SKM-1 (cell line): ENCODE measurements around the gene PTCH2.
"Not testable (repeated sequence)": the region's sequence is repeated elsewhere in the genome, so short reads cannot be mapped to it uniquely, and the experiment has no call there.

Experiments used
- DNase-seq: peaks from one replicate; lab custom pipeline; 2025; ENCODE audit not compliant: unreplicated experiment; lab: John Stamatoyannopoulos, UW

Gene PTCH2

DNA sequence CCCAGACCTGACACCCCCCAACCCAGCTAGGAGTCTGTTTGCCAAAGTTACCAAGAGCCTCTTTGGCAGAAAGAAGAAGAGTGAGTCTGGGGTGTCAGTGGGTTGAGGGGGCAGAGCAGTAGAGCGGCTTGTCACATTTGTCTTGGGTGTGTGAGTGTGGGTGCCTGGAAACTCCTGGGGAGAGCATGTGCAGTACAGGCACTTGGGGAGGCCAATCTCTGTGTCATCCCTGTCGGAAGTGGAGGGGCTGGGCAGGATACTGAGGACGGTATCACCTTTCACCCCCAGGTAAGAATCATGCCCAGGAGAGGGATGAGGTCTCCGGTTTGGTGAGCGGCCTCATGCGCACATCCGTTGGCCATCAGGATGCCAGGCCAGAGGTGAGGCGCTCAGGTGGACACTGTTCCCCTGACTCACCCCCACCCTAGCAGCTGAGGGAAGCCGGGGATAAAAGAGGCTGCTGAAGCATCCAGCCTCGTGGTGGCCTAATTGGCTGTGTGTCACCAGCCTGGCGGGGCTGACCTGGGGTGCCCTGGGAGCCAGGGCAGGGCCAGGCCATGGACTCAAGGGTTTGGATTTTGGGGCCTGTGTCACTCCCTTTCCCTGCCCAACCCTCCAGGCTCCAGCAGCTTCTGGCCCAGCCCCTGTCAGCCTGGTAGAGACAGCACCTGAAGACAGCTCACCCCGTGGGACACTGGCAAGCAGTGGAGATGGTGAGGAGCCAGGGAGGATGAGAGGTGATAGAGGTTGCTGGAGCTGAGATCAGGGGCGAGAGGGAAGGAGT lies 39.5 kb downstream of the PTCH2 start:
- DNase-seq, result no peak

DNA sequence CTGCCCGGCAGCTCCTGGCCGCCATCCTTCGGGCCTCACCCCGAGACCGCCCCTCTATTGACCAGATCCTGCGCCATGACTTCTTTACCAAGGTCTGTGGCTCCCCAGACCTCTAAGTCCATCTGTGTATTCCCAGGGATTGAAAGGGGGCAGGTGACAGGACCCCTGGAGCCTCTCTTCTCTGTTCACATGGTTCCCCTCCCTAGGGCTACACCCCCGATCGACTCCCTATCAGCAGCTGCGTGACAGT lies 40.1 kb downstream of the PTCH2 start:
- DNase-seq, result no peak

- DNase-seq, result no peak
Measured at GRCh38 chr1:44802306-44803061, 40.6 kb downstream of the PTCH2 start.

DNA sequence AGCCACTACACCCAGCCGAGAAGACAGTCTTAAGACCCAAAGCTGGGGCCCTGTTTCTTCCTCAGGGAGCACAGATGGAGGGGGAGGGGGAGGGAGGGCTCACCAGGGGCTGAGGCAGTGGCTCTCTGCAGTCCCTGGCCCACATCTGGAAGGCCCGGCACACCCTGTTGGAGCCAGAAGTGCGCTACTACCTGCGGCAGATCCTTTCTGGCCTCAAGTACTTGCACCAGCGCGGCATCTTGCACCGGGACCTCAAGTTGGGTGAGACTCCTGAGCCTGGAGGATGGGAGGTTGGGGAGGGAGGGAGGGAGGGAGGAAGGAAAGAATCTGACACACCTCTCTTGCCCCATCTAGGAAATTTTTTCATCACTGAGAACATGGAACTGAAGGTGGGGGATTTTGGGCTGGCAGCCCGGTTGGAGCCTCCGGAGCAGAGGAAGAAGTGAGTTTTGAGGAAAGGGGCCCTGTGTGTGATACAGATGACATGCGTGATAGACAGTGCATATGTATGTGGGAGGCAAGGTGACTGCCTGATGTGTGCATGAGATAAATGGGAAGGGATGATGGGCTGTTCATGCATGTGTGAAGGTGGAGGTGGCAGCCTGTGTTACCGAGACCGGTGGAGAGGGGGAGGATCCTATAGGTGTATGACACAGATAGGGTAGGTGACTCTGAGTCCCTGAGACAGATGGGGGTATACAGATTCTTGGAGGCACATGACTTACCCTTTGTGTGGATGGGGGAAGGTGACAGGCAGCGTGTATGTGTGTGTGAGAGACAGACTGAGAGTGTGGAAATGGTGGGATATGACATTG lies 41.4 kb downstream of the PTCH2 start:
- DNase-seq, result no peak

DNA sequence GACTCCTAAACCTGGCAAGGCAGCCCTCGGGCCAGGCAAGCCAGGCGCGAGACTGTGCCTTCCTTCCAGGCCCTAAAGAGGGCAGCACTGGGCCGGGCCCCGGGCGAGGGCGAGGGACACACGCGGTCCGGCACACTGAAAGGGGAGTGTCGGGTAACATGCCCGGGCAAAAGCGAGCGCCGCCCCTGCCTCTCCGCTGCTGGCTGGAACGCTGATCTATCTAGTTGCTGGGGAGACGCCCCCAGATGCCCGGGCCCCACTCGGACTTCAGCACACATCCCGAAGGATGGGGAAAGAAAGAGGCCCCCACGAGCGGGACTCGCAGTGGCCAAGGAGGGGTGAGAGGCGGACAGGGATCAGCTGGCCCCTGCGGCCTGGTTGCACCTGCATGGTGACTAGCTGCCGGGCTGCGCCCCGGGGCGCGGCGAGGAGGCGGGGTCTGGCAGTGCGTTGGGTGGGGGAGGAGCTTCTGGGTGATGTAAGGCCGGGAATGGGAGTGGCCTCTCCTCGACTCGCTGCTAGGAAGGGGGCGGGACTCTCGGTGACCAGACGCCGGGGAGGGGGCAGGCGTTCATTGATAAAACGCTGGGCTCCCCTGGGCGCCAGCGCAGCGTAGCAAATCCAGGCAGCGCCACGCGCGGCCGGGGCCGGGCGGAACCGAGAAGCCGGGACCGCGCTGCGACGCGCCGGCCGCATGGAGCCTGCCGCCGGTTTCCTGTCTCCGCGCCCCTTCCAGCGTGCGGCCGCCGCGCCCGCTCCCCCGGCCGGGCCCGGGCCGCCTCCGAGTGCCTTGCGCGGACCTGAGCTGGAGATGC lies 43.1 kb downstream of the PTCH2 start, which contains the start of gene PLK3:
PLK3 (plus strand) TSS at position 608 of the 815 bp plus-strand sequence; CDS start at position 695, 87 bp downstream.
- peak; percentile 91 for DNase-seq

- no peak for DNase-seq
Measured at GRCh38 chr1:44798481-44799365, 44.3 kb downstream of the PTCH2 start.

- DNase-seq, result not testable (repeated sequence)
Measured at GRCh38 chr1:44797886-44798285, 45.2 kb downstream of the PTCH2 start.

GRCh38 chr1:44792736-44793502 lies 50.1 kb downstream of the PTCH2 start:
- no peak for DNase-seq

- no peak for DNase-seq
Measured at GRCh38 chr1:44790968-44791801, 51.9 kb downstream of the PTCH2 start.

DNA sequence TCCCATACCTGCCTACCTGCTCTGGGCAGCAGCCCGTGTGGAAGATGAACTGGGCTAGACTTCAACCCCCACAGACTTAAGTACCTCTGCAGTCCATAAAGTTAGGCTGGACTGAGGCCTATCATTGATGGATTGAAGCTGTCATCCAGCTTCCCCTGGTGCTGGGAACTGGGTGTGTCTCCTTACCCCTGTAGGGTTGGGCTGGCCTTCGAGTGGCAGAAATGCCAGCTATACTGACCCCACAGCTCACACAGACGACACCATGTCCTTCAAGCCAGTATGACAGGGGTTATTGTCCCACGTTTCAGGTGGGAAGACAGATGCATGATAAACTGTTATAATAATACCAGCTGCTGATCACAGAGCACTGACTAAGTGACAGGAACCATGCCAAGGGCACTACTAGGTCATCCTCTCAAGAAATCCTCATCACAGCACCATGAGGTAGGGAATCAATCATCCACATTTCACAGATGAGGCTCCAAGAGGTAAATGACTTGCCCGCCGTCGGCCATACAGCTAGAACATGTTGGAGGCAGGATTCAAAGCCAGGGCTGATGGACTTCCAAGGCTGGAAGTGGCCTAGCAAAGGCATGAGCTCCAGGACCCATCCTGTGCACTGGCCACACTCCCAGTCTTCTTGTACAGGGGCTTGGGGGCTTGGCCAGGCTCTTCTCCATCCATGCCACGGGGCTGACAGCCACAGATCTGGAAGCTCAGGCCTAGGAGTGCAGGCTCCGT lies 54.8 kb downstream of the PTCH2 start, which contains the start of gene BEST4:
BEST4 (minus strand) TSS at position 51 of the 741 bp plus-strand sequence. CDS start 465 bp downstream, outside the sequence.
- DNase-seq, result no peak

GRCh38 chr1:44787506-44787905 lies 55.5 kb downstream of the PTCH2 start:
- no peak for DNase-seq

- no peak for DNase-seq
Measured at GRCh38 chr1:44786841-44787426, 56.1 kb downstream of the PTCH2 start.

DNA sequence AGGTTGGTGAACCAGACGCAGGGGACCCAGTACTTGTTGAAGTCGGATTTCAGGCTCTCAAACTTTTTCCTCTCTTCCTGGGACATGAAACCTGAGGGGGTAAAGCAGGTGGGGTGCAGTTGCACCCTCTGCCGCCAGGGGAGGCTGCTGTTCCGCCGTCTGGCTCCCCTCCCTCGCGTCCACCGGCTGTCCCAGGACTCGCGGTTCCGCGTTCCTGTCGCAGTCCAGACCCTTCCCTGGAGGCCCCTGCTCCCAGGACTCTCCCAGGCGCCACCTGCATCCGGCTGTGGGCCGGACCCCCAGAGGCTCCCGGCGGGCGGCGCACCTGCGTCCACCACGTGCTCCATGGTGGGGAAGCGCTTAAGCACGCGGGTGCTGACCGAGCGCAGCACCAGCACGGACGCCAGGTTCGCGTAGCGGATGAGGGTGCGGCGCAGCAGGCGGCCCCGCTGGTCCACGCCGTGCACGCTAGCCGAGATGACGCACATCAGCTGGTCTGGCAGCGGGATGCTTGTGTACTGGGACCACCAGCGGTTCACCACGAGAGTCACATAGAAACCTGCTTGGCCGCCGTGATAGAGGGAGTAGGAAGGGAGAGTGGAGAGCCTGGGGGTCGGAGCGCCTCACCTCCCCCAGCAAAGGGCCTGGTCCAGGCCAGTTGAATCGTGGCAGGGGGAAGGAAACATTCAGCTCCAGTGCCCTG lies 56.8 kb downstream of the PTCH2 start:
- peak; percentile 28 for DNase-seq

DNA sequence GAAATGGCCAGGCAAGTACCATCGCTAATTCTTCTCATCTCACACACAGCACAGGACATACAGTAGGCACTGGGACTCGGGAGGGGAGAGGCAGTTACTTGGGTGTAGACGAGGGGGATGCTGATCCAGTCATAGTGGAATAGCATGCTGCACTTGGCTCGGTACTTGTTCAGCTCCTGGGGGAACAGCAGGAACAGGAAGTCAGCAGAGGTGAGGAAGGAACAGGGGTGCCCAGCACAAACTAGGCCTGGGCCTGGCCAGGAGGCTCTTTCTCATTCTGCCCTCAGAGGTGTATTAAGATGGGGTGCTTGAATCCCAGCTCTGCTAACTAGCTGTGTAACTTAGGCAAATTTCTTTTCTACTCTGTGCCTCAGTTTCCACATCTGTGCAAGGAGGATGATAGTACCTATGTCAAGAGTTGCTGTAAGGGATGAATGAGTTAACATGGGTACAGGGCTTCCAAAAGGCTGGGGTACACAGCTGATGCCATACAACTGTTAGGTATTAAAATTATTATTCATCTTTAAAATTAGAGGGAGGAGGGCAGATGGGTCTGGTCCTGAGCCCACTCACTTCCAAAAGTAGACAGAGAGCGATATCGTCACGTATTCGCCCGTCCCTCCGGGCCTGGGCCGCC lies 57.4 kb downstream of the PTCH2 start:
- DNase-seq, result no peak

DNA sequence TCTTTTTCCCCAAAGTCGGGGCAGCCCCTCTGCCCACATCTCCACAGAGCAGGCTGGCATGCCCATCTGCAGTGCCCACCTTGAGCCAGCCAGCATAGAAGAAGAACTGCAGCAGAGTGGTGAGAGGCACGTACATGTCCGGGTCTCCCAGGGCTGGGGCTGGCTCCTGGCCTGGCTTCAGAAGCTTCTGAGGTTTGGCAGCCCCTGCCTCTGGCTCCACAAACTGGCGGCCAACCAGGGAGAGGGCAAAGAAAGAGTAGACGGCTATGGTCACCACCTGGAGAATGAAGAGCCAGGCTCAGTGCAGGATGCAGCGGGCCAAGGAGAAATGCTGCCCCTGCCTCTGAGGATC lies 58.0 kb downstream of the PTCH2 start:
- no peak for DNase-seq
